GM12891 (cell line): Measurements from ENCODE around the gene SEPTIN10.

Experiments used
- POLR2A ChIP-seq: IDR thresholded peaks from 2 replicates; pipeline ENCODE4 v1.6.1; 2011; ENCODE audit warnings: low read depth, low read length, control low read depth
- TAF1 ChIP-seq: IDR thresholded peaks from 2 replicates; pipeline ENCODE4 v1.6.1; 2011; ENCODE audit warnings: low read depth, low read length, control low read depth

DNA sequence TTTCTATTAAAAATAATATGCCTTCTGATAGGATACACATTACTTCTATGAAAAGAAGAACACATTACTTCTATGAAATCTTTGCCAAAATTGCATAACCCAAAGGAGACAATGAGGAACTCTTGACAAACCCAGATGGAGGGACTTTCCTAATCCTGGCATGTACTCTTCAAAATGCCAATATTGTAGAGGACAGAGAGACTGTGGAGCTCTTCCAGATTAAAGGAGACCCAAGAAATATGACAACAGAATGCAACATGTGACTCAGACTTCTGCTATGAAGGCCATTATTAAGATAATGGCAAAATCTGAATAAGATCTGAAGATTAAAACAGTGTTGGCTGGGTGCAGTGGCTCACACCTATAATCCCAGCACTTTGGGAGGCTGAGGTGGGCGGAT is 22.6 kb upstream of the SEPTIN10 start:
- no peak for TF ChIP-seq POLR2A
- no peak for TF ChIP-seq TAF1
